GM12878 (cell line): ENCODE data around the gene ATG5. TPM values are rescaled to one million over a fixed set of nuclear protein-coding genes. Genes with fewer than 3 reads are reported as not detected.
A peak's percentile ranks its signal among the peaks of the same experiment; 100 is the strongest.

Experiments used
- ATF7 ChIP-seq: fragments of 450-650 bp; IDR thresholded peaks from 2 replicates; pipeline ENCODE4 v1.6.1; 2016; ENCODE audit warnings: low read depth, mild to moderate bottlenecking
- CHD1 ChIP-seq: IDR thresholded peaks from 2 replicates; pipeline ENCODE4 v1.6.1; 2012; ENCODE audit warnings: low read depth, low read length, improper control_type of control experiment
- CHD4 ChIP-seq: fragments of 200-600 bp; sonication (generic); IDR thresholded peaks from 2 replicates; pipeline ENCODE4 v1.6.1; 2016; ENCODE audit warnings: mild to moderate bottlenecking
- E2F4 ChIP-seq: IDR thresholded peaks from 2 replicates; pipeline ENCODE4 v1.6.1; 2012; ENCODE audit warnings: low read depth, low read length, improper control_type of control experiment
- E2F8 ChIP-seq: fragments of 450-650 bp; IDR thresholded peaks from 2 replicates; pipeline ENCODE4 v1.6.1; 2018; ENCODE audit warnings: mild to moderate bottlenecking, low read depth, moderate library complexity; ENCODE audit not compliant: partially characterized antibody
- ETV6 ChIP-seq, 2 experiments: fragments of 450-650 bp in 1 of 2; IDR thresholded peaks in 1 of 2; conservative IDR thresholded peaks in 1 of 2; 2 replicates each; pipeline ENCODE4 v1.6.1; 2014; ENCODE audit warnings: antibody characterized with exemption in 1 of 2, borderline replicate concordance in 1 of 2, low read depth in 1 of 2, mild to moderate bottlenecking in 1 of 2, moderate library complexity in 1 of 2
- HDAC6 ChIP-seq: fragments of 200-600 bp; sonication (generic); IDR thresholded peaks from one replicate; pipeline ENCODE4 v1.8.0; 2017; ENCODE audit warnings: antibody characterized with exemption; ENCODE audit not compliant: unreplicated experiment
- IRF3 ChIP-seq: fragments of 450-650 bp; IDR thresholded peaks from 2 replicates; pipeline ENCODE4 v1.6.1; 2014; ENCODE audit warnings: mild to moderate bottlenecking
- MEF2A ChIP-seq: IDR thresholded peaks from 2 replicates; pipeline ENCODE4 v1.6.1; 2011; ENCODE audit warnings: low read depth, mild to moderate bottlenecking, low read length, moderate library complexity; ENCODE audit not compliant: insufficient read depth
- MXI1 ChIP-seq: fragments of 150-350 bp; IDR thresholded peaks from 2 replicates; pipeline ENCODE4 v1.6.1; 2011; ENCODE audit warnings: low read depth, mild to moderate bottlenecking, inconsistent platforms, low read length, improper control_type of control experiment
- NFIC ChIP-seq: IDR thresholded peaks from 2 replicates; pipeline ENCODE4 v1.6.1; 2012; ENCODE audit warnings: low read depth, mild to moderate bottlenecking, inconsistent platforms, low read length, moderate library complexity
- NFXL1 ChIP-seq: fragments of 450-650 bp; IDR thresholded peaks from 2 replicates; pipeline ENCODE4 v1.6.1; 2017; ENCODE audit warnings: antibody characterized with exemption, mild to moderate bottlenecking, borderline replicate concordance
- POLR2AphosphoS5 ChIP-seq: IDR thresholded peaks from 2 replicates; pipeline ENCODE4 v1.6.1; 2011; ENCODE audit warnings: mild to moderate bottlenecking, low read length, inconsistent platforms
- SIX5 ChIP-seq: IDR thresholded peaks from 2 replicates; pipeline ENCODE4 v1.6.1; 2011; ENCODE audit warnings: mild to moderate bottlenecking, low read depth, low read length, moderate library complexity; ENCODE audit not compliant: severe bottlenecking
- SMARCA5 ChIP-seq: fragments of 450-650 bp; IDR thresholded peaks from 2 replicates; pipeline ENCODE4 v1.6.1; 2017; ENCODE audit warnings: mild to moderate bottlenecking
- STAT3 ChIP-seq: IDR thresholded peaks from 2 replicates; pipeline ENCODE4 v1.6.1; 2011; ENCODE audit warnings: low read depth, low read length, improper control_type of control experiment
- TAF1 ChIP-seq: IDR thresholded peaks from 2 replicates; pipeline ENCODE4 v1.6.1; 2011; ENCODE audit warnings: mild to moderate bottlenecking, low read depth, low read length, borderline replicate concordance
- ZBTB40 ChIP-seq: fragments of 450-650 bp; IDR thresholded peaks from 2 replicates; pipeline ENCODE4 v1.6.1; 2016; ENCODE audit warnings: mild to moderate bottlenecking, moderate library complexity, borderline replicate concordance
- ZNF217 ChIP-seq: fragments of 450-650 bp; IDR thresholded peaks from 2 replicates; pipeline ENCODE4 v1.6.1; 2017; ENCODE audit warnings: antibody characterized with exemption, mild to moderate bottlenecking
- ZNF274 ChIP-seq: IDR thresholded peaks from one replicate; pipeline ENCODE4 v1.8.0; 2011; ENCODE audit not compliant: insufficient read length, insufficient read depth
- polyA plus RNA-seq, 11 experiments: library from polyadenylated mRNA; depleted of rRNA in 4 of 11; unstranded in 6 of 11; stranded (reverse) in 5 of 11; fragments of >200 nt; fragmentation: Nextera tagmentation in 4 of 11; fragmentation: Illumina TruSeq in 1 of 11; extraction: Ambion mirVana in 4 of 11; extraction: Trizol in 1 of 11; gene quantifications; 1 replicate in 1 of 11; 2 replicates in 10 of 11; pipeline versions ENCODE4 v1.2.1 to v1.2.3, GENCODE V29; 2011 to 2016; ENCODE audit warnings: inconsistent platforms in 2 of 11, missing spikeins in 2 of 11, low read depth in 1 of 11
- total RNA-seq, 4 experiments: library from RNA; depleted of rRNA in 3 of 4; stranded (reverse); fragments of >200 nt in 3 of 4; fragmentation: Illumina TruSeq in 1 of 4; extraction: Trizol in 1 of 4; gene quantifications; 2 replicates each; pipeline versions ENCODE4 v1.2.1 to v1.2.3, GENCODE V29; 2013 to 2021

The ATG5 gene
- total and polyA plus RNA-seq, 10 of the 15 experiments (the other 5 are each of a cell fraction or from before 2014, with no cell fraction given), result 12.9 to 51.8 (median 23.9) TPM

- TF ChIP-seq E2F8 (no peak), SMARCA5 (peak; percentile 95), CHD1 (0 out of 2 replicates have a peak, but pooled peaks have one; percentile 41), ZNF274 (no peak), CHD4 (no peak), TAF1 (peak; percentile 58), POLR2AphosphoS5 (peak; percentile 51; the same call in 1 of the 2 replicates), ATF7 (peak; percentile 94), IRF3 (no peak), HDAC6 (no peak), ETV6 (conservative IDR thresholded peaks at IDR 0.05 in 1 of 2, IDR thresholded peaks at IDR 0.05 in 1 of 2; ENCODE audit: borderline replicate concordance in 1 of 2, low read depth in 1 of 2) (peak in 1 of 2 experiments; percentile 64; a peak in 2 of 4 replicates), STAT3 (no peak), ZNF217 (peak; percentile 46; the same call in 1 of the 2 replicates), MEF2A (peak; percentile 28; the same call in 1 of the 2 replicates), SIX5 (no peak), E2F4 (no peak; the same call in 1 of the 2 replicates), NFXL1 (no peak), NFIC (peak; percentile 92), ZBTB40 (no peak), MXI1 (peak; percentile 59; the same call in 1 of the 2 replicates)
Measured at GRCh38 chr6:106163966-106164877, 161.3 kb downstream of the ATG5 start (continued).
